Measurements from ENCODE around the gene ZMAT5. TPM values are rescaled to one million over a fixed set of nuclear protein-coding genes. Genes with fewer than 3 reads are reported as not detected.

The ZMAT5 gene
- total and polyA plus RNA-seq, 9 of the 15 experiments (the other 6 are each of a cell fraction or from before 2014, with no cell fraction given): 2.0 to 25.2 (median 11.9) TPM

DNA sequence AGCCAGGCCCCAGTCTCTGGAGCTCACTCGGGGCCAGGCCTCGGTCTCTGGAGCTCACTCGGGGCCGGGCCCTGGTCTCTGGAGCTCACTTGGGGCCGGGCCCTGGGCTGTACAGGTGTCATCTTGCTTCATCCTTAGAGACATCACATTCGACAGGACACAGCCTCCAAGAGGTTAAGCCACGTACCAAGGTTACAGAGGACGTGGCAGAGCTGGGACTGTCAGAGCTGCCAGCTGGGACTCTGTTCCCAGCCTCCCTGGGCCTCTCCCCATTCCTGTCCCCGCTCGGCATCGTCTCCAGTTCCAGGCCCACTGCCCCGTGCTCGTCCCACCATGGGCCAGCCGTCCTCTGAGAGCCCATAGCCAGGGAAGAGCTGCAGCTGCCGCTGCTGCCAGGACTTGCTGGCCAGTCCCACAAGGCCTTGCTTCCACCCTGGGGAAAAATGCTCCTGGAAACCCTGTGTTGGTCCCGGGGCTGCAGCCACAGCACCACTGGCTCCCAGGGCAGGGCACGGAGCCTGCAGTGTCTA is 27.4 kb downstream of the ZMAT5 start:
- Histone ChIP-seq H3K27ac (ENCODE audit: extremely low read depth, low read depth, low read length) (no peak overlapping the region), H3K9me3 (replicated peaks; ENCODE audit: control insufficient read depth, insufficient read depth, low read depth, low read length) (no peaks in the 10 kb centered on the region), H3K36me3 (ENCODE audit: control insufficient read depth, insufficient read depth, low read length) (no peaks in the 10 kb centered on the region), H3K27me3 (ENCODE audit: control insufficient read depth in 2 of 2, insufficient read depth in 2 of 2, low read length in 2 of 2) (no peaks in the 10 kb centered on the region), H2AFZ (ENCODE audit: low read depth, low read length) (no peak overlapping the region), H3K4me3 (no peak overlapping the region), H3K9me1 (ENCODE audit: control insufficient read depth, insufficient read depth, low read length) (no peaks in the 10 kb centered on the region), H3K4me2 (ENCODE audit: insufficient read depth, low read length) (no peak overlapping the region), H3K9ac (ENCODE audit: insufficient read depth in 1 of 2, low read depth in 2 of 2, low read length in 2 of 2) (no peak overlapping the region), H3K79me2 (ENCODE audit: control insufficient read depth, insufficient read depth, low read length) (no peaks in the 10 kb centered on the region), H3K4me1 (replicated peaks in 1 of 2; ENCODE audit: control insufficient read depth in 2 of 2, insufficient read depth in 2 of 2, low read length in 2 of 2) (peaks cover 0 to 13% of the 10 kb centered on the region in 2 experiments; a peak in 2 of 5 replicates), H4K20me1 (replicated peaks; ENCODE audit: control insufficient read depth, insufficient read depth, low read length) (no peaks in the 10 kb centered on the region)
- BruUV-seq (replicated peaks): no TSS peak
- ChIA-PET POLR2A (interaction anchor here (0.7 to 1.0 kb wide), 3 partner anchors 8 to 31 kb away, joined by 3 to 4 read pairs (median 3); no protein-coding TSS in a partner anchor), CTCF (ENCODE audit: low intra/inter-chr PET ratio) (no interaction called here)
- in situ Hi-C loops (cut with MboI) (no loop called here), intact Hi-C loops (cut with micrococcal nuclease) (no loop called here)
- TF ChIP-seq MEF2A (IDR thresholded peaks at IDR 0.05; ENCODE audit: control insufficient read depth, low read depth, low read length): no peak
- no peak for TF ChIP-seq TCFL5 (CRISPR knock-in tag; conservative IDR thresholded peaks at IDR 0.05)
- TF ChIP-seq MXI1 (IDR thresholded peaks at IDR 0.05; ENCODE audit: low read depth, low read length): no peak
- TF ChIP-seq NR2C2 (CRISPR knock-in tag; IDR thresholded peaks at IDR 0.05): no peak
- TF ChIP-seq NR2C2 (tag; IDR thresholded peaks at IDR 0.05): no peak
- TF ChIP-seq ZBTB17 (CRISPR knock-in tag; IDR thresholded peaks at IDR 0.05): no peak
- no peak for TF ChIP-seq PRDM10 (IDR thresholded peaks at IDR 0.05; ENCODE audit: partially characterized antibody)
- TF ChIP-seq, protein P1, sequence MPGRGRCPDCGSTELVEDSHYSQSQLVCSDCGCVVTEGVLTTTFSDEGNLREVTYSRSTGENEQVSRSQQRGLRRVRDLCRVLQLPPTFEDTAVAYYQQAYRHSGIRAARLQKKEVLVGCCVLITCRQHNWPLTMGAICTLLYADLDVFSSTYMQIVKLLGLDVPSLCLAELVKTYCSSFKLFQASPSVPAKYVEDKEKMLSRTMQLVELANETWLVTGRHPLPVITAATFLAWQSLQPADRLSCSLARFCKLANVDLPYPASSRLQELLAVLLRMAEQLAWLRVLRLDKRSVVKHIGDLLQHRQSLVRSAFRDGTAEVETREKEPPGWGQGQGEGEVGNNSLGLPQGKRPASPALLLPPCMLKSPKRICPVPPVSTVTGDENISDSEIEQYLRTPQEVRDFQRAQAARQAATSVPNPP (IDR thresholded peaks at IDR 0.05; ENCODE audit: borderline replicate concordance, insufficient read depth, insufficient read length): no peak
- DNase-seq (ENCODE audit: extremely low read depth in 1 of 4, low spot score in 3 of 4) (no peak), FAIRE-seq (no peak), ATAC-seq (no peak)
- WGBS (ENCODE audit: insufficient coverage, low coverage, missing lambda C conversion rate): 60% methylated on average over 9 of the region's 17 CpGs
